H9 (cell line): ENCODE data around the gene ZFYVE27. TPM values are rescaled to one million over a fixed set of nuclear protein-coding genes. Genes with fewer than 3 reads are reported as not detected.

Experiments
- DNase-seq: peaks from one replicate; pipeline ENCODE4 v3.0.0-alpha.2; 2017
- H2AFZ ChIP-seq: one replicate; pipeline ENCODE4 v1.6.1; 2013; ENCODE audit warnings: mild to moderate bottlenecking, low read length, control low read depth, moderate library complexity
- H2AK5ac ChIP-seq: 2 replicates; pipeline ENCODE4 v1.6.1; 2013; ENCODE audit warnings: low read length, control low read depth, mixed read lengths; ENCODE audit not compliant: insufficient read length
- H2BK120ac ChIP-seq: one replicate; pipeline ENCODE4 v1.6.1; 2013; ENCODE audit warnings: low read depth, mild to moderate bottlenecking, low read length, control low read depth, inconsistent platforms; ENCODE audit not compliant: poor library complexity, severe bottlenecking
- H2BK12ac ChIP-seq: 2 replicates; pipeline ENCODE4 v1.6.1; 2013; ENCODE audit warnings: low read length, control low read depth, mixed read lengths, low read depth; ENCODE audit not compliant: insufficient read length
- H2BK15ac ChIP-seq: 2 replicates; pipeline ENCODE4 v1.6.1; 2013; ENCODE audit warnings: low read depth, low read length, control low read depth
- H2BK20ac ChIP-seq: one replicate; pipeline ENCODE4 v1.6.1; 2013; ENCODE audit warnings: low read depth, mild to moderate bottlenecking, low read length, control low read depth, inconsistent platforms; ENCODE audit not compliant: poor library complexity, severe bottlenecking
- H2BK5ac ChIP-seq: 2 replicates; pipeline ENCODE4 v1.6.1; 2013; ENCODE audit warnings: low read length, control low read depth, mixed read lengths; ENCODE audit not compliant: insufficient read length
- H3K14ac ChIP-seq: 2 replicates; pipeline ENCODE4 v1.6.1; 2013; ENCODE audit warnings: low read length, control low read depth; ENCODE audit not compliant: insufficient read depth
- H3K18ac ChIP-seq: 2 replicates; pipeline ENCODE4 v1.6.1; 2013; ENCODE audit warnings: low read depth, mild to moderate bottlenecking, mixed read lengths, low read length, control low read depth; ENCODE audit not compliant: insufficient read length
- H3K23ac ChIP-seq: 2 replicates; pipeline ENCODE4 v1.6.1; 2013; ENCODE audit warnings: low read length, control low read depth, mixed read lengths, low read depth; ENCODE audit not compliant: insufficient read length
- H3K23me2 ChIP-seq: 2 replicates; pipeline ENCODE4 v1.6.1; 2013; ENCODE audit warnings: low read depth, mild to moderate bottlenecking, mixed read lengths, low read length, control low read depth; ENCODE audit not compliant: insufficient read length, poor library complexity, severe bottlenecking
- H3K27ac ChIP-seq: 2 replicates; pipeline ENCODE4 v1.5.1; 2013; ENCODE audit warnings: low read length, control low read depth, mixed read lengths, low read depth; ENCODE audit not compliant: insufficient read length
- H3K27me3 ChIP-seq: 2 replicates; pipeline ENCODE4 v1.6.1; 2013; ENCODE audit warnings: low read length, control low read depth, inconsistent platforms; ENCODE audit not compliant: insufficient read depth
- H3K4ac ChIP-seq: 2 replicates; pipeline ENCODE4 v1.6.1; 2013; ENCODE audit warnings: low read depth, mild to moderate bottlenecking, control low read depth, inconsistent platforms, low read length, moderate library complexity
- H3K4me1 ChIP-seq: 2 replicates; pipeline ENCODE4 v1.6.1; 2013; ENCODE audit warnings: low read length, control low read depth, inconsistent platforms; ENCODE audit not compliant: insufficient read depth
- H3K4me2 ChIP-seq: 2 replicates; pipeline ENCODE4 v1.6.1; 2013; ENCODE audit warnings: low read length, control low read depth, mixed read lengths; ENCODE audit not compliant: insufficient read length, insufficient read depth
- H3K56ac ChIP-seq: 2 replicates; pipeline ENCODE4 v1.6.1; 2013; ENCODE audit warnings: low read depth, mild to moderate bottlenecking, mixed read lengths, low read length, control low read depth; ENCODE audit not compliant: insufficient read length
- H3K79me1 ChIP-seq: 2 replicates; pipeline ENCODE4 v1.6.1; 2013; ENCODE audit warnings: low read depth, mild to moderate bottlenecking, moderate library complexity, low read length, control low read depth, inconsistent platforms; ENCODE audit not compliant: insufficient read depth, poor library complexity, severe bottlenecking
- H3K79me2 ChIP-seq: 2 replicates; pipeline ENCODE4 v1.6.1; 2013; ENCODE audit warnings: low read length, control low read depth, inconsistent platforms; ENCODE audit not compliant: insufficient read depth
- H3K9ac ChIP-seq: 2 replicates; pipeline ENCODE4 v1.6.1; 2013; ENCODE audit warnings: low read length, control low read depth, mixed read lengths; ENCODE audit not compliant: insufficient read length; ENCODE audit errors: extremely low read depth
- H3K9me3 ChIP-seq: one replicate; pipeline ENCODE4 v1.6.1; 2013; ENCODE audit warnings: low read depth, low read length, inconsistent platforms; ENCODE audit not compliant: control insufficient read depth
- H3T11ph ChIP-seq: one replicate; pipeline ENCODE4 v1.6.1; 2013; ENCODE audit warnings: mild to moderate bottlenecking, low read length, control low read depth, inconsistent platforms
- H4K20me1 ChIP-seq: one replicate; pipeline ENCODE4 v1.6.1; 2013; ENCODE audit not compliant: control insufficient read depth, insufficient read length, insufficient read depth
- H4K5ac ChIP-seq: 2 replicates; pipeline ENCODE4 v1.6.1; 2013; ENCODE audit warnings: low read depth, mild to moderate bottlenecking, mixed read lengths, low read length, control low read depth; ENCODE audit not compliant: insufficient read length
- H4K8ac ChIP-seq: replicated peaks from 2 replicates; pipeline ENCODE4 v1.6.1; 2013; ENCODE audit warnings: low read length, control low read depth, mixed read lengths, low read depth; ENCODE audit not compliant: insufficient read length
- H4K91ac ChIP-seq: 2 replicates; pipeline ENCODE4 v1.6.1; 2013; ENCODE audit warnings: low read depth, mild to moderate bottlenecking, moderate library complexity, mixed read lengths, low read length, control low read depth; ENCODE audit not compliant: insufficient read length
- H3K27ac Mint-ChIP-seq, 3 experiments: 2 replicates in 2 of 3; 3 replicates in 1 of 3; pipeline ENCODE4 v1.8.0; 2020 to 2021; ENCODE audit warnings: mixed read lengths in 3 of 3, mild to moderate bottlenecking in 1 of 3, moderate library complexity in 1 of 3
- H3K27me3 Mint-ChIP-seq: 2 replicates; pipeline ENCODE4 v1.8.0; 2021; ENCODE audit warnings: low read depth, mild to moderate bottlenecking, moderate library complexity, mixed read lengths
- H3K36me3 Mint-ChIP-seq, 3 experiments: 2 replicates in 2 of 3; 3 replicates in 1 of 3; pipeline ENCODE4 v1.8.0; 2020 to 2021; ENCODE audit warnings: low read depth in 3 of 3, mixed read lengths in 3 of 3; ENCODE audit not compliant: insufficient read depth in 1 of 3
- H3K4me1 Mint-ChIP-seq, 2 experiments: 2 replicates each; pipeline ENCODE4 v1.8.0; 2020; ENCODE audit warnings: mixed read lengths in 2 of 2
- H3K4me3 Mint-ChIP-seq, 2 experiments: 2 replicates in 1 of 2; 3 replicates in 1 of 2; pipeline ENCODE4 v1.8.0; 2020 to 2021; ENCODE audit warnings: mild to moderate bottlenecking in 2 of 2, mixed read lengths in 2 of 2, moderate library complexity in 1 of 2
- H3K9me3 Mint-ChIP-seq, 2 experiments: 2 replicates in 1 of 2; 3 replicates in 1 of 2; pipeline ENCODE4 v1.8.0; 2020; ENCODE audit warnings: mild to moderate bottlenecking in 2 of 2, mixed read lengths in 2 of 2, moderate library complexity in 1 of 2
- CTCF ChIP-seq: fragments of 200-600 bp; sonication (generic); conservative IDR thresholded peaks from 3 replicates; pipeline ENCODE4 v1.8.0; 2021; ENCODE audit warnings: antibody characterized with exemption, mild to moderate bottlenecking
- WGBS: extraction: QIAGEN DNeasy Blood & Tissue Kit; methylation state at CpG from one replicate; pipeline ENCODE4 v1.1.7; 2013; ENCODE audit warnings: missing lambda C conversion rate, low lambda C conversion rate, mixed read lengths; ENCODE audit not compliant: insufficient read length; ENCODE audit errors: extremely low coverage; 5-methylcytosine and 5-hydroxymethylcytosine counted together
- total RNA-seq: library from RNA; stranded (reverse); gene quantifications from 2 replicates; pipeline ENCODE4 v1.2.1, GENCODE V29; 2021

ZFYVE27 gene
- total RNA-seq, 1 experiment from 2014 or later, result 33.2 TPM

- peaks cover 23 to 41% of the 10 kb centered on the region in 2 experiments for H3K4me1 Mint-ChIP-seq
- H3K79me2 ChIP-seq, result no peaks in the 10 kb centered on the region
- no peak overlapping the region for H2BK12ac ChIP-seq
- no peaks in the 10 kb centered on the region for H3K9me3 ChIP-seq
- H2AFZ ChIP-seq, result no peak overlapping the region
- H4K91ac ChIP-seq, result no peak overlapping the region
- no peak overlapping the region for H2BK15ac ChIP-seq
- no peak overlapping the region for H3K4ac ChIP-seq
- H2AK5ac ChIP-seq, result no peak overlapping the region
- no peak for TF ChIP-seq CTCF
- H3K4me1 ChIP-seq, result no peaks in the 10 kb centered on the region
- no peak overlapping the region for H3K27ac ChIP-seq
- H3K9ac ChIP-seq, result no peak overlapping the region
- H2BK5ac ChIP-seq, result no peak overlapping the region
- H4K20me1 ChIP-seq, result peaks cover 2% of the 10 kb centered on the region
- no peak overlapping the region for H4K8ac ChIP-seq
- no peaks in the 10 kb centered on the region for H3K23me2 ChIP-seq
- no peak overlapping the region for H3K4me2 ChIP-seq
- H3K79me1 ChIP-seq, result no peaks in the 10 kb centered on the region
- no CpG with 5 or more reads among the region's 7 CpGs for WGBS
- H3K23ac ChIP-seq, result no peak overlapping the region
- no peak for DNase-seq
- no peaks in the 10 kb centered on the region for H3K9me3 Mint-ChIP-seq
- H4K5ac ChIP-seq, result no peak overlapping the region
- no peak overlapping the region for H3T11ph ChIP-seq
- peaks cover 5 to 26% (median 9%) of the 10 kb centered on the region in 3 experiments for H3K36me3 Mint-ChIP-seq
- H3K27me3 ChIP-seq, result no peaks in the 10 kb centered on the region; the same call in 1 of the 2 replicates
- H3K14ac ChIP-seq, result no peak overlapping the region; the same call in 1 of the 2 replicates
- no peak overlapping the region for H2BK120ac ChIP-seq
- H2BK20ac ChIP-seq, result no peak overlapping the region
- no peak overlapping the region for H3K56ac ChIP-seq
- H3K27ac Mint-ChIP-seq, result no peak overlapping the region; a peak in 1 of 7 replicates
- no peak overlapping the region; a peak in 1 of 5 replicates for H3K4me3 Mint-ChIP-seq
- H3K27me3 Mint-ChIP-seq, result peaks cover 22% of the 10 kb centered on the region
- no peak overlapping the region for H3K18ac ChIP-seq
Observed at GRCh38 chr10:97764519-97764931, 27.6 kb downstream of the ZFYVE27 start.
